Activated T-cell treated with anti-CD3 and anti-CD28 coated beads for 1 hour (primary cell): ENCODE results near the gene NUCB1.
A peak's percentile ranks its signal among the peaks of the same experiment; 100 is the strongest.

Experiments used
- DNase-seq: peaks from one replicate; pipeline ENCODE4 v3.0.0-alpha.2; 2020; ENCODE audit warnings: low read depth

NUCB1 gene

DNA sequence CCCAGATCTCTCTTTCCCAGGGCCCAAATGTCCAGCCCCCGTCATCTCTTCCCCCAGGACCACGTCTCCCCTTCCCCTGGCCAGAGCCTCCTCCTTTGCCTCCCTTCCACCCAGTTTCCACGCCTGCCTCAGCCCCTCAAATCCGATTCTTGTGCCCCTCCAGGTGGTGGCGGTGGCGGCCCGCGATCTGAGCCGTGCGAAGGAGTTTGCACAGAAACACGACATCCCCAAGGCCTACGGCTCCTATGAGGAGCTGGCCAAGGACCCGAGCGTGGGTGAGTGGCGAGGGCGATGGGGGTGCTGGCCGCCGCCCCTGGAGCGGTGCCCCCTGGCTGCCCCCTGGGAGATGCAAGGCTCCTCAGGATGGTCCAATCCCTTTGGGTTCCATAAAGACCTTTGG, 34.7 kb downstream of the NUCB1 start:
- no peak for DNase-seq

DNA sequence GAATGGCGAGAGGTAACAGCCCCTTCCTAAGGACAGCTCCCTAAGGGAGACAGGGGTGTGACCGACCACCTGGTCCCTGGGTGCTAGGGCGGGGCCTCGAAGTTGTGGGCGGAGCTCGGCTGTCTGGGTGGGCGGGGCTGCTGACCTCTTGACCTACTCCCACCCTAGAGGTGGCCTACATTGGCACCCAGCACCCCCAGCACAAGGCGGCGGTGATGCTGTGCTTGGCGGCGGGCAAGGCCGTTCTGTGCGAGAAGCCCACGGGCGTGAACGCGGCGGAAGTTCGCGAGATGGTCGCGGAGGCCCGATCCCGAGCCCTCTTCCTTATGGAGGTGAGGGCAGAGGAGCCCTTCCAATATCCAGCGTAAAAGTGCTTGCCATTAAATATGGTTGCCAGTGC, 35.8 kb downstream of the NUCB1 start:
- no peak for DNase-seq

DNA sequence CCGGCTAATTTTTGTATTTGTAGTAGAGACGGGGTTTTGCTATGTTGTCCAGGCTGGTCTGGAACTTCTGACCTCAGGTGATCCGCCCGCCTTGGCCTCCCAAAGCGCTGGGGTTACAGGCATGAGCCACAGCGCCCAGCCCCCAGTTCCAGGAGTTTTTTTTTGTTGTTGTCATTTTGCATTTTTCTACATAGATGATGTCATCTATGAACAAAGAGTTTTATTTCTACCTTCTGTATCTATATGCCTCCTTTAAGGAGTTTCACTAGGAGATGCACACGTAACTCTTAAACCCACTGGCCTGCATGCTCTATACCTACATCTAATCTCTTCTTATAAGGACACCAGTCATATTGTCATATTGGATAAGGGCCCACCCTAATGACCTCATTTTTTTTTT, 38.1 kb downstream of the NUCB1 start:
- no peak for DNase-seq

DNA sequence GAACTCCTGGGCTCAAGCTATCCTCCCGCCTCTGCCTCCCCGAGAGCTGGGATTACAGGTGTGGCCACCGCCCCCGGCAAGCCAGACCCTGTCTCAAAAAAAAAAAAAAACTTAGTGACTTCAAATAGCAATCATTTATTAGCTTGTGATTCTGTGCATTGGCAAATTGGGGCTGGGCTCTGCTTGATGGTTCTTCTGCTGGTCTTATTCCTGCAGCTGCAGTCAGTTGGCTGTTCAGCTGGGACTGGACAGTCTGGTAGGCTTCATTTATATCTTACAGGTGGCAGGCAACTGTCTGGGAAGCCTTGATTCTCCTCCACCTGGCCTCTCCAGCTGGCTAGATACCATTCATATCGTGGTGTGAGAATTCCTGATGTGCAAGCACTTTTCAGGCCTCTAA, 40.8 kb downstream of the NUCB1 start:
- no peak for DNase-seq

GRCh38 chr19:48943081-48943480, 43.0 kb downstream of the NUCB1 start:
- no peak for DNase-seq

DNA sequence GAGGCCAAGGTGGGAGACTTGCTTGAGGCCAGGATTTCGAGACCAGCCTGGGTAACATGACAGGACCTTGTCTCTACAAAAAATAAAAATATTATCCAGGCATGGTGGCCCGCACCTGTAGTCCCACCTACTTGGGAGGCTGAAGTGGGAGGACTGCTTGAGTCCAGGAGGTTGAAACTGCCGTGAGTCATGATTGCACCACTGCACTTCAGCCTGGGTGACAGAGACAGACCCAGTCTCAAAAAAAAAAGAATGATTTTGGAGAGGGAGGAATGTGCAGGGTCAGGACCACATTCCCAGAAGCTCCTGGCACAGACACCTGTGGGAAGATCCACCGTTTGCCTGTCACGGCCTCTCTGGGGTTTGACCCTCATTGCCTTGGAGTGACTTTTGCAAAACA, 45.3 kb downstream of the NUCB1 start:
- DNase-seq: no peak

DNA sequence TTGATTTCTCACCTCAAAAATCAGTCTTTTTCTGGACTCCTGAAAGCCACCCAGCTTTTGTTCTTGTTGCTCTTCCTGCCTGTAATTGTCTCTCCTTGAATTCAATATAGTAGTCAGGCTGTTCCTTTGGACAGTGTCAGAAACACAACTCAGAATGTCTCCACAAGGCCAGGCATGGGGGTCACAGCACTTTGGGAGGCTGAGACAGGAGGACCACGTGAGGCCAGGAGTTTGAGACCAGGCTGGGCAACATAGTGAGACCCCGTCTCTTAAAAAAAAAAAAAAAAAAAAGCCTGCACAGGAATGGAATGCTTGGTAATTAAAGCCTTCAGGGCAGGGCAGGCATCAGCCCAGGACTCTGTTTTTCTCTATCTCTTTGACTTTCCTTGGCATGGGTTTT, 45.7 kb downstream of the NUCB1 start:
- DNase-seq: no peak

GRCh38 chr19:48946463-48947257, 46.5 kb downstream of the NUCB1 start:
- no peak for DNase-seq

- no peak for DNase-seq
Measured at GRCh38 chr19:48947258-48947542, 47.1 kb downstream of the NUCB1 start.

GRCh38 chr19:48950159-48950558, 50.0 kb downstream of the NUCB1 start:
- DNase-seq: no peak

DNA sequence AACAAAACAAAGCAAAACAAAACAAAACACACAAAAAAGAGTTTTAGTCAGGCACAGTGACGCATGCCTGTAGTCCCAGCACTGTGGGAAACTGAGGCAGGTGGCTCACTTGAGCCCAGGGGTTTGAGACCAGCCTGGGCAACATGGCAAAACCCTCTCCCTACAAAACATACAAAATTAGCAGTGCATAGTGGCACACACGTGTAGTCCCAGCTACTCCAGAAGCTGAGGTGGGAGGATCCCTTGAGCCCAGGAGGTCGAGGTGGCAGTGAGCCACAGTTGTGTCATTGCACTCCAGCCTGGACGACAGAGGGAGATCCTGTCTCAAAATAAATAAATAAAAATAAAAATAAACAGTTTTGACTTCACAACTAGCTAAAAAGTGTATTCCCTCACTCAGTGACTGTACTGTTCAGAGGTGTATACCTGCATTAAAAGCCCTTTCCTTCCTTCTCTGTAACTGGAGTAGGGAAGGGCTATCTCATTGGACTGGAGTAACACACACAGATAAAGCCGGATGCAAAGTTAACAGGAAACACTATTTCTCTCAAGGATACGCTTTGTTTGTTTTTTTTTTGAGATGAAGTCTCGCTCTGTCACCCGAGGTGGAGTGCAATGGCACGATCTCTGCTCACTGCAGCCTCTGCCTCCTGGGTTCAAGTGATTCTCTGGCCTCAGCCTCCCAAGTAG, 50.9 kb downstream of the NUCB1 start:
- DNase-seq: no peak

DNA sequence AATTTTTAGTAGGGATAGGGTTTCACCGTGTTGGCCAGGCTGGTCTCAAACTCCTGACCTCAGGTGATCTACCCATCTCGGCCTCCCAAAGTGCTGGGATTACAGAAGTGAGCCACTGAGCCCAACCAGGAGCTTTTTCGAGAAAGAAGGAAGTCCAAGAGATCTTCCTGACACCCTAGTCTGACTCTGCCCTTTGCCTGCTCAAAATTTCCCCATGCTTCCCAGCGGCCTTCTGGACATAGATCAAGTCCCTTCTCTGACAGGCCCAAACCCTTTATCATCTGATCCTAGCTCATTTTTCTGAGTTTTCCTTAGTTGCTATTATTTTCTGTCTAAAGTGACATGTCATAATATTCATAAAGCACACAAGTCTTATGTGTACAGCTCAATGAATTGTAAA, 53.0 kb downstream of the NUCB1 start:
- no peak for DNase-seq

GRCh38 chr19:48953990-48954594, 54.0 kb downstream of the NUCB1 start:
- no peak for DNase-seq

- peak; percentile 76 for DNase-seq
Measured at GRCh38 chr19:48954595-48955307, 54.6 kb downstream of the NUCB1 start, which contains the start of gene BAX. Gene BAX, plus strand, starts transcription at chr19:48954875. Its CDS starts 54 bp downstream, at chr19:48954929.

- no peak for DNase-seq
Measured at GRCh38 chr19:48955308-48955958, 55.3 kb downstream of the NUCB1 start.

GRCh38 chr19:48958006-48958405, 57.9 kb downstream of the NUCB1 start:
- DNase-seq: no peak

- no peak for DNase-seq
Measured at GRCh38 chr19:48959341-48960239, 59.5 kb downstream of the NUCB1 start.

DNA sequence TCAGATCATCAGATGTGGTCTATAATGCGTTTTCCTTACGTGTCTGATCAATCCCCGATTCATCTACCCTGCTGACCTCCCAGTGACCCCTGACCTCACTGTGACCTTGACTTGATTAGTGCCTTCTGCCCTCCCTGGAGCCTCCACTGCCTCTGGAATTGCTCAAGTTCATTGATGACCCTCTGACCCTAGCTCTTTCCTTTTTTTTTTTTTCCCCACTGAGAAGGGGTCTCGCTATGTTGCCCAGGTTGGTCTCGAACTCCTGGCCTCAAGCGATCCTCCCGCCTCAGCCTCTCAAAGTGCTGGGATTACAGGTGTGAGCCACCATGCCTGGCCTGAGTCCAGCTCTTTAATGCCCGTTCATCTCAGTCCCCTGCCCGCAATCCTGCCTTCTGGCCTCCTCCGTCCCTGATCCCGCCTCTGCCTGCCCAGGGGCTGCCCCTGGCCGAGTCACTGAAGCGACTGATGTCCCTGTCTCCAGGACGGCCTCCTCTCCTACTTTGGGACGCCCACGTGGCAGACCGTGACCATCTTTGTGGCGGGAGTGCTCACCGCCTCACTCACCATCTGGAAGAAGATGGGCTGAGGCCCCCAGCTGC, 61.0 kb downstream of the NUCB1 start:
- DNase-seq: no peak

DNA sequence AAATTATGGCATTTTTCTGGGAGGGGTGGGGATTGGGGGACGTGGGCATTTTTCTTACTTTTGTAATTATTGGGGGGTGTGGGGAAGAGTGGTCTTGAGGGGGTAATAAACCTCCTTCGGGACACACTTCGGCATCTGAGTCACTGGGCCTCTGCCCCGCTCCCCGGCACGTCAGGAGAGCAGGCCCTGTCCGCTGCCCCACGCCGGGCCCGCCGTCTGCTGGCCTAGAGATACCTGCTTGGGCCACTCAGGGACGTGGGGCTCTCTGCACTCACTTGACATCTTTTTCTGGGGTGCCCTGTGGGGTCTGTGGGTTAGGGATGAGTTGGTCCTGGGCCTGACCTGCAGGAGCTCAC, 61.5 kb downstream of the NUCB1 start:
- no peak for DNase-seq

- DNase-seq: no peak
Measured at GRCh38 chr19:48962029-48962848, 62.1 kb downstream of the NUCB1 start.
